HCT116 (cell line): Measurements from ENCODE around the gene DIP2B. TPM values are rescaled to one million over a fixed set of nuclear protein-coding genes. Genes with fewer than 3 reads are reported as not detected.

Source experiments
- ATAC-seq: fragments of 200-7000 bp; cut with Tn5 transposase; 2 replicates; pipeline ENCODE4 v1.9.1; 2020; ENCODE audit warnings: mild to moderate bottlenecking, moderate library complexity
- BruUV-seq: library from RNA; stranded (reverse); fragments of 400-500 nt; replicated peaks from 2 replicates; lab custom pipeline; 2021; lab: Mats Ljungman, UMichigan
- CTCF ChIA-PET: fragments of 300-600 bp; sonication (Branson Sonifier 250); formaldehyde crosslinking; loops from one replicate; lab custom pipeline; 2021; ENCODE audit warnings: antibody characterized with exemption; lab: Charles Lee
- POLR2A ChIA-PET: fragments of 300-600, 350-600 bp; sonication (Branson Sonifier 250); formaldehyde crosslinking; loops from one replicate; lab custom pipeline; 2021; ENCODE audit warnings: antibody characterized with exemption; lab: Charles Lee
- RAD21 ChIA-PET, 2 experiments: fragments of 300-600 bp; sonication (Branson Sonifier 250); formaldehyde crosslinking; loops; one replicate each; lab custom pipeline; 2023; ENCODE audit warnings: low total read pairs in 2 of 2; ENCODE audit not compliant: uncharacterized antibody in 2 of 2, unreplicated experiment in 2 of 2, low non-redundant PET in 1 of 2; lab: Charles Lee
- DNase-seq: peaks from one replicate; pipeline ENCODE4 v3.0.0-alpha.2; 2010; ENCODE audit warnings: low read depth, low spot score
- H2AFZ ChIP-seq: fragments of 200-600 bp; shearing (Covaris generic), sonication (generic); 2 replicates; pipeline ENCODE4 v1.6.1; 2017; ENCODE audit warnings: low read depth, mixed run types, mixed read lengths, antibody characterized with exemption, low read length; ENCODE audit not compliant: poor library complexity, severe bottlenecking
- H3K27ac ChIP-seq: 2 replicates; pipeline ENCODE4 v1.5.1; 2012; ENCODE audit warnings: low read depth, low read length
- H3K27me3 ChIP-seq: fragments of 200-600 bp; sonication (generic); 2 replicates; pipeline ENCODE4 v1.6.1; 2016; ENCODE audit warnings: mixed run types, low read length, mixed read lengths; ENCODE audit not compliant: insufficient read depth
- H3K36me3 ChIP-seq, 2 experiments: fragments of 200-500 bp in 1 of 2; fragments of 200-600 bp in 1 of 2; sonication (Bioruptor generic) in 1 of 2; sonication (generic) in 1 of 2; 2 replicates each; pipeline versions ENCODE4 v1.5.1 to v1.6.1; 2014 to 2016; ENCODE audit warnings: low read length in 2 of 2, inconsistent platforms in 1 of 2, mixed read lengths in 1 of 2, mixed run types in 1 of 2; ENCODE audit not compliant: insufficient read depth in 2 of 2, control insufficient read depth in 1 of 2
- H3K4me1 ChIP-seq, 2 experiments: fragments of 200-600 bp in 1 of 2; sonication (generic) in 1 of 2; 2 replicates each; pipeline versions ENCODE4 v1.5.1 to v1.6.1; 2012 to 2017; ENCODE audit warnings: low read length in 2 of 2, inconsistent platforms in 1 of 2, mild to moderate bottlenecking in 1 of 2, mixed read lengths in 1 of 2, mixed run types in 1 of 2, moderate library complexity in 1 of 2; ENCODE audit not compliant: insufficient read depth in 2 of 2, control insufficient read depth in 1 of 2
- H3K4me2 ChIP-seq: fragments of 200-600 bp; sonication (generic); 2 replicates; pipeline ENCODE4 v1.6.1; 2017; ENCODE audit warnings: mixed run types, low read length, mixed read lengths
- H3K4me3 ChIP-seq, 2 experiments: fragments of 200-600 bp in 1 of 2; sonication (generic) in 1 of 2; replicated peaks in 1 of 2; 2 replicates each; pipeline ENCODE4 v1.5.1; 2011 to 2016; ENCODE audit warnings: low read length in 2 of 2, control low read depth in 1 of 2, low read depth in 1 of 2, mild to moderate bottlenecking in 1 of 2, mixed read lengths in 1 of 2, mixed run types in 1 of 2
- H3K79me2 ChIP-seq: fragments of 200-600 bp; sonication (generic); 2 replicates; pipeline ENCODE4 v1.6.1; 2017; ENCODE audit warnings: mild to moderate bottlenecking, mixed run types, low read length, moderate library complexity, mixed read lengths; ENCODE audit not compliant: insufficient read depth
- H3K9ac ChIP-seq: fragments of 200-600 bp; sonication (generic); 2 replicates; pipeline ENCODE4 v1.6.1; 2016; ENCODE audit warnings: low read length, mixed read lengths
- H3K9me2 ChIP-seq: fragments of 200-600 bp; sonication (generic), shearing (Covaris generic); 2 replicates; pipeline ENCODE4 v1.6.1; 2017; ENCODE audit warnings: mixed run types, mild to moderate bottlenecking, moderate library complexity; ENCODE audit not compliant: insufficient read depth
- H3K9me3 ChIP-seq, 2 experiments: fragments of 200-500 bp in 1 of 2; fragments of 200-600 bp in 1 of 2; sonication (Bioruptor generic) in 1 of 2; sonication (generic) in 1 of 2; 2 replicates each; pipeline ENCODE4 v1.6.1; 2014 to 2017; ENCODE audit warnings: low read length in 2 of 2, mixed read lengths in 2 of 2, inconsistent platforms in 1 of 2, low read depth in 1 of 2, mild to moderate bottlenecking in 1 of 2, mixed run types in 1 of 2, moderate library complexity in 1 of 2; ENCODE audit not compliant: control insufficient read depth in 1 of 2, insufficient read depth in 1 of 2
- H4K20me1 ChIP-seq: fragments of 200-600 bp; sonication (generic), shearing (Covaris generic); 2 replicates; pipeline ENCODE4 v1.6.1; 2017; ENCODE audit warnings: mixed run types, mild to moderate bottlenecking, moderate library complexity; ENCODE audit not compliant: insufficient read depth
- CBX3 ChIP-seq: IDR thresholded peaks from 2 replicates; pipeline ENCODE4 v1.6.1; 2012; ENCODE audit warnings: low read depth
- CEBPB ChIP-seq: IDR thresholded peaks from 2 replicates; pipeline ENCODE4 v1.6.1; 2012; ENCODE audit warnings: low read depth
- EGR1 ChIP-seq: IDR thresholded peaks from 2 replicates; pipeline ENCODE4 v1.6.1; 2012; ENCODE audit warnings: low read depth
- EZH2 ChIP-seq: fragments of 200-600 bp; sonication (generic); IDR thresholded peaks from 2 replicates; pipeline ENCODE4 v1.6.1; 2017; ENCODE audit warnings: antibody characterized with exemption, mixed run types
- JUND ChIP-seq: IDR thresholded peaks from 2 replicates; pipeline ENCODE4 v1.6.1; 2012
- POLR2A ChIP-seq: IDR thresholded peaks from 2 replicates; pipeline ENCODE4 v1.7.0; 2011; ENCODE audit warnings: borderline replicate concordance; ENCODE audit not compliant: insufficient read depth, insufficient read length; ENCODE audit errors: extremely low read depth
- POLR2AphosphoS5 ChIP-seq: IDR thresholded peaks from 2 replicates; pipeline ENCODE4 v1.6.1; 2011; ENCODE audit warnings: mild to moderate bottlenecking, low read depth, low read length, moderate library complexity
- RAD21 ChIP-seq: IDR thresholded peaks from 2 replicates; pipeline ENCODE4 v1.6.1; 2012; ENCODE audit warnings: low read depth, mild to moderate bottlenecking
- SIN3A ChIP-seq: IDR thresholded peaks from 2 replicates; pipeline ENCODE4 v1.6.1; 2012; ENCODE audit warnings: low read depth
- SRF ChIP-seq: IDR thresholded peaks from 2 replicates; pipeline ENCODE4 v1.6.1; 2012; ENCODE audit warnings: low read depth
- TCF7L2 ChIP-seq: IDR thresholded peaks from 2 replicates; pipeline ENCODE4 v1.7.0; 2011; ENCODE audit warnings: borderline replicate concordance, inconsistent platforms; ENCODE audit not compliant: insufficient read depth, insufficient read length; ENCODE audit errors: extremely low read depth
- YY1 ChIP-seq: IDR thresholded peaks from 2 replicates; pipeline ENCODE4 v1.6.1; 2011; ENCODE audit warnings: low read length, low read depth, moderate library complexity, mild to moderate bottlenecking; ENCODE audit not compliant: insufficient replicate concordance; ENCODE audit errors: extremely low read depth
- ZFX ChIP-seq: fragments of 450-650 bp; IDR thresholded peaks from 2 replicates; pipeline ENCODE4 v1.6.1; 2017
- ZNF274 ChIP-seq: fragments of 200-500 bp; sonication (Bioruptor generic); IDR thresholded peaks from 2 replicates; pipeline ENCODE4 v1.6.1; 2014; ENCODE audit warnings: mild to moderate bottlenecking, low read depth, low read length, inconsistent platforms
- intact Hi-C: fragments of 100-400 bp; cut with micrococcal nuclease; formaldehyde crosslinking; loops from 2 replicates; pipeline ENCODE4 v1.10.0; 2022
- total RNA-seq: library from RNA; stranded (reverse); gene quantifications from one replicate; pipeline ENCODE4 v1.2.1, GENCODE V29; 2021; ENCODE audit not compliant: unreplicated experiment
- TF ChIP-seq, protein P1 (sequence below): IDR thresholded peaks from 2 replicates; pipeline ENCODE4 v1.6.1; 2012; ENCODE audit warnings: low read depth
- TF ChIP-seq, protein P2 (sequence below): IDR thresholded peaks from 2 replicates; pipeline ENCODE4 v1.6.1; 2011; ENCODE audit warnings: mild to moderate bottlenecking, low read length, moderate library complexity; ENCODE audit not compliant: insufficient replicate concordance; ENCODE audit errors: extremely low read depth

The DIP2B gene
- total RNA-seq, 1 experiment from 2014 or later, result 32.3 TPM

DNA sequence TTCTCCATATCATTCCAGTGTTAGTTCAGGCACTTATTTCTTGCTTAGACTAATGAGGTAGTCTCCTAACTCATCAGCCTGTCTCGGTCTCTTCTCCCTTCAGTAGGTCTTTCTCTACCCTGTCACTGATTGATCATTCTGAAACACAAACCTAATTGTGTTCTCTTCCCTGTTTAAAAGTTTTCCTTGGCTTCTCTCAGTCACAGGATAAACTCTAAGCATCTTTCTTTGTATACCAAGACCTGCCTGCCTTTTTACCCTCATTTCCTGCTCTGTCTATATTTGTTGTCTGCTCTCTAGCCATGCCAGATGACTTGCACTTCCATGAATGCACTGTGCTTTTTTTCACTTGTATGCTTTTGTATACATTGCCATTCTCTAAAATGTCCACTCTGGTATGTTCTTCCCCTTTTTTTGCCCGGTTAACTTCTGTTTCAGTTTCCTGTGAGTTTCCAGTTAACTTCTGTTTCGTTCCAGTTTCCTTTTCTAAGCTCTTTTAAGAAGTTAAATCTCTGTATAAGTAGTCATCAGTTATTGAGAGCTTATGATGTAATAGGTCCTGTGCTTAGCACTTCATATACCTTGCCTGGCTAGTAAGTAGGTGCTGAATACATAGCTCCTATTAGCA lies 12.8 kb downstream of the DIP2B start:
- intact Hi-C loops, result no loop called here
- TF ChIP-seq ZFX (no peak), SIN3A (no peak), SRF (no peak)
- POLR2A ChIA-PET, result no interaction called here
- DNase-seq (no peak), ATAC-seq (no peak)
- Histone ChIP-seq H3K4me3 (no peak overlapping the region), H3K4me2 (no peak overlapping the region), H3K9me2 (no peaks in the 10 kb centered on the region), H3K9ac (no peak overlapping the region), H3K27me3 (no peaks in the 10 kb centered on the region), H3K27ac (no peak overlapping the region), H3K4me1 (peaks cover 5 to 20% of the 10 kb centered on the region in 2 experiments; a peak in 3 of 4 replicates), H4K20me1 (no peaks in the 10 kb centered on the region), H3K36me3 (no peaks in the 10 kb centered on the region), H2AFZ (no peak overlapping the region), H3K9me3 (no peaks in the 10 kb centered on the region), H3K79me2 (peaks cover 85% of the 10 kb centered on the region)
- CTCF ChIA-PET, result no interaction called here
- RAD21 ChIA-PET, result no interaction called here
- BruUV-seq, result no TSS peak

DNA sequence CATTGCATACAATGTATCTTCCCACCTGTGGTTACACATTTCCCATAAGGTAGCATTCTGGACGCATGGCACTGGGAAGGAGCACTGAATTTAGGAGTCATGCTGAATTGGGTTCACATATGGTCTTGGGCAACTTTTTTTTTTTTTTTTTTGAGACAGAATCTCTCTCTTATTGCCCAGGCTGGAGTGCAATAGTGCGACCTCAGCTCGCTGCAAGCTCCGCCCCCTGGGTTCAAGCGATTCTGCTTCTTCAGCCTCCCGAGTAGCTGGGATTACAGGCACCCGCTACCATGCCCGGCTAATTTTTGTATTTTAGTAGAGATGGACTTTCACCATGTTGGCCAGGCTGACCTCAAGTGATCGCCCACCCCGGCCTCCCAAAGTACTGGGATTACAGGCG lies 13.3 kb downstream of the DIP2B start:
- no peaks in the 10 kb centered on the region for H3K27me3 ChIP-seq
- H3K36me3 ChIP-seq, result no peaks in the 10 kb centered on the region
- BruUV-seq, result no TSS peak
- H3K4me2 ChIP-seq, result no peak overlapping the region
- CTCF ChIA-PET, result no interaction called here
- ATAC-seq (no peak), DNase-seq (no peak)
- RAD21 ChIA-PET, result no interaction called here
- no peak overlapping the region for H3K9ac ChIP-seq
- POLR2A ChIA-PET, result no interaction called here
- peaks cover 5 to 20% of the 10 kb centered on the region in 2 experiments; a peak in 3 of 4 replicates for H3K4me1 ChIP-seq
- intact Hi-C loops, result no loop called here
- H3K9me3 ChIP-seq, result no peaks in the 10 kb centered on the region
- H3K4me3 ChIP-seq, result no peak overlapping the region
- peaks cover 85% of the 10 kb centered on the region for H3K79me2 ChIP-seq
- H4K20me1 ChIP-seq, result no peaks in the 10 kb centered on the region
- H3K9me2 ChIP-seq, result no peaks in the 10 kb centered on the region
- no peak for TF ChIP-seq JUND
- TF ChIP-seq YY1, result no peak
- no peak for TF ChIP-seq CBX3
- no peak for TF ChIP-seq POLR2A
- no peak for TF ChIP-seq RAD21
- no peak for TF ChIP-seq EGR1
- TF ChIP-seq, protein P1, sequence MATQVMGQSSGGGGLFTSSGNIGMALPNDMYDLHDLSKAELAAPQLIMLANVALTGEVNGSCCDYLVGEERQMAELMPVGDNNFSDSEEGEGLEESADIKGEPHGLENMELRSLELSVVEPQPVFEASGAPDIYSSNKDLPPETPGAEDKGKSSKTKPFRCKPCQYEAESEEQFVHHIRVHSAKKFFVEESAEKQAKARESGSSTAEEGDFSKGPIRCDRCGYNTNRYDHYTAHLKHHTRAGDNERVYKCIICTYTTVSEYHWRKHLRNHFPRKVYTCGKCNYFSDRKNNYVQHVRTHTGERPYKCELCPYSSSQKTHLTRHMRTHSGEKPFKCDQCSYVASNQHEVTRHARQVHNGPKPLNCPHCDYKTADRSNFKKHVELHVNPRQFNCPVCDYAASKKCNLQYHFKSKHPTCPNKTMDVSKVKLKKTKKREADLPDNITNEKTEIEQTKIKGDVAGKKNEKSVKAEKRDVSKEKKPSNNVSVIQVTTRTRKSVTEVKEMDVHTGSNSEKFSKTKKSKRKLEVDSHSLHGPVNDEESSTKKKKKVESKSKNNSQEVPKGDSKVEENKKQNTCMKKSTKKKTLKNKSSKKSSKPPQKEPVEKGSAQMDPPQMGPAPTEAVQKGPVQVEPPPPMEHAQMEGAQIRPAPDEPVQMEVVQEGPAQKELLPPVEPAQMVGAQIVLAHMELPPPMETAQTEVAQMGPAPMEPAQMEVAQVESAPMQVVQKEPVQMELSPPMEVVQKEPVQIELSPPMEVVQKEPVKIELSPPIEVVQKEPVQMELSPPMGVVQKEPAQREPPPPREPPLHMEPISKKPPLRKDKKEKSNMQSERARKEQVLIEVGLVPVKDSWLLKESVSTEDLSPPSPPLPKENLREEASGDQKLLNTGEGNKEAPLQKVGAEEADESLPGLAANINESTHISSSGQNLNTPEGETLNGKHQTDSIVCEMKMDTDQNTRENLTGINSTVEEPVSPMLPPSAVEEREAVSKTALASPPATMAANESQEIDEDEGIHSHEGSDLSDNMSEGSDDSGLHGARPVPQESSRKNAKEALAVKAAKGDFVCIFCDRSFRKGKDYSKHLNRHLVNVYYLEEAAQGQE, result no peak
- no peak for TF ChIP-seq POLR2AphosphoS5
- TF ChIP-seq SRF, result no peak
- no peak for TF ChIP-seq EZH2
- no peak for TF ChIP-seq ZFX
- TF ChIP-seq ZNF274, result no peak
- no peak for TF ChIP-seq TCF7L2
- TF ChIP-seq CEBPB, result no peak
- TF ChIP-seq, protein P2, sequence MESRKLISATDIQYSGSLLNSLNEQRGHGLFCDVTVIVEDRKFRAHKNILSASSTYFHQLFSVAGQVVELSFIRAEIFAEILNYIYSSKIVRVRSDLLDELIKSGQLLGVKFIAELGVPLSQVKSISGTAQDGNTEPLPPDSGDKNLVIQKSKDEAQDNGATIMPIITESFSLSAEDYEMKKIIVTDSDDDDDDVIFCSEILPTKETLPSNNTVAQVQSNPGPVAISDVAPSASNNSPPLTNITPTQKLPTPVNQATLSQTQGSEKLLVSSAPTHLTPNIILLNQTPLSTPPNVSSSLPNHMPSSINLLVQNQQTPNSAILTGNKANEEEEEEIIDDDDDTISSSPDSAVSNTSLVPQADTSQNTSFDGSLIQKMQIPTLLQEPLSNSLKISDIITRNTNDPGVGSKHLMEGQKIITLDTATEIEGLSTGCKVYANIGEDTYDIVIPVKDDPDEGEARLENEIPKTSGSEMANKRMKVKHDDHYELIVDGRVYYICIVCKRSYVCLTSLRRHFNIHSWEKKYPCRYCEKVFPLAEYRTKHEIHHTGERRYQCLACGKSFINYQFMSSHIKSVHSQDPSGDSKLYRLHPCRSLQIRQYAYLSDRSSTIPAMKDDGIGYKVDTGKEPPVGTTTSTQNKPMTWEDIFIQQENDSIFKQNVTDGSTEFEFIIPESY, result no peak
- TF ChIP-seq, all 23 proteins: peak for 0
- no peak overlapping the region for H3K27ac ChIP-seq
- H2AFZ ChIP-seq, result no peak overlapping the region
